ENCODE data around the gene ADGRL2. TPM values are rescaled to one million over a fixed set of nuclear protein-coding genes. Genes with fewer than 3 reads are reported as not detected.

ADGRL2 gene
- total RNA-seq, 1 experiment from 2014 or later: 34.2 TPM

GRCh38 chr1:81967951-81968350 lies 167.2 kb downstream of the ADGRL2 start:
- intact Hi-C loops (cut with micrococcal nuclease; ENCODE audit: unreplicated experiment): no loop called here
- Histone ChIP-seq H3K4me3 (ENCODE audit: low read depth in 2 of 2, low read length in 2 of 2) (no peak overlapping the region), H3K9me3 (ENCODE audit: control insufficient read depth, insufficient read depth, low read depth, low read length) (no peaks in the 10 kb centered on the region), H3K36me3 (ENCODE audit: control insufficient read depth, insufficient read depth, low read length) (no peaks in the 10 kb centered on the region), H3K27ac (ENCODE audit: low read length) (no peak overlapping the region), H3K4me1 (ENCODE audit: control insufficient read depth, insufficient read depth, low read length) (no peaks in the 10 kb centered on the region), H3K27me3 (ENCODE audit: control insufficient read depth, insufficient read depth, low read length) (no peaks in the 10 kb centered on the region)
- BruUV-seq (replicated peaks): no TSS peak
- in situ Hi-C loops (cut with HindIII; ENCODE audit: low pct_unique_long_range_greater_than_20kb, low sequenced_read_pairs): no loop called here
- no peak for DNase-seq (ENCODE audit: low read depth, low spot score)
- POLR2A ChIA-PET: no interaction called here
- no peak for ATAC-seq
- no peak for TF ChIP-seq TCF7L2 (IDR thresholded peaks at IDR 0.05; ENCODE audit: low read depth, low read length)
- no peak for TF ChIP-seq REST (IDR thresholded peaks at IDR 0.05; ENCODE audit: insufficient read depth in 1 of 2, low read depth in 2 of 2, low read length in 1 of 2)
- TF ChIP-seq POLR2AphosphoS5 (IDR thresholded peaks at IDR 0.05; ENCODE audit: low read depth, low read length): no peak
- TF ChIP-seq CTCF (IDR thresholded peaks at IDR 0.05): no peak
- TF ChIP-seq SIN3A (IDR thresholded peaks at IDR 0.05; ENCODE audit: borderline replicate concordance, insufficient read depth, low read depth, low read length): no peak
- CTCF ChIA-PET: no interaction called here

- BruUV-seq (replicated peaks): no TSS peak
These were observed 169.7 kb downstream of the ADGRL2 start for GRCh38 chr1:81970416-81970815.

More at GRCh38 chr1:81970416-81970815, 169.7 kb downstream of the ADGRL2 start:
- Histone ChIP-seq H3K27ac (ENCODE audit: low read length) (no peak overlapping the region), H3K27me3 (ENCODE audit: control insufficient read depth, insufficient read depth, low read length) (no peaks in the 10 kb centered on the region), H3K4me3 (ENCODE audit: low read depth in 2 of 2, low read length in 2 of 2) (no peak overlapping the region), H3K36me3 (ENCODE audit: control insufficient read depth, insufficient read depth, low read length) (no peaks in the 10 kb centered on the region), H3K4me1 (ENCODE audit: control insufficient read depth, insufficient read depth, low read length) (no peaks in the 10 kb centered on the region), H3K9me3 (ENCODE audit: control insufficient read depth, insufficient read depth, low read depth, low read length) (no peaks in the 10 kb centered on the region)
- no peak for DNase-seq (ENCODE audit: low read depth, low spot score)
- intact Hi-C loops (cut with micrococcal nuclease; ENCODE audit: unreplicated experiment) (no loop called here), in situ Hi-C loops (cut with HindIII; ENCODE audit: low pct_unique_long_range_greater_than_20kb, low sequenced_read_pairs) (no loop called here)
- ATAC-seq: no peak
- POLR2A ChIA-PET: interaction anchor here (0.7 kb wide), 1 partner anchor 24 kb away, joined by 6 read pairs; no protein-coding TSS in a partner anchor
- TF ChIP-seq CTCF (IDR thresholded peaks at IDR 0.05) (no peak), POLR2AphosphoS5 (IDR thresholded peaks at IDR 0.05; ENCODE audit: low read depth, low read length) (no peak), SIN3A (IDR thresholded peaks at IDR 0.05; ENCODE audit: borderline replicate concordance, insufficient read depth, low read depth, low read length) (no peak), TCF7L2 (IDR thresholded peaks at IDR 0.05; ENCODE audit: low read depth, low read length) (no peak), REST (IDR thresholded peaks at IDR 0.05; ENCODE audit: insufficient read depth in 1 of 2, low read depth in 2 of 2, low read length in 1 of 2) (no peak)
- CTCF ChIA-PET: no interaction called here
